Heart left ventricle (tissue), 16 donors: ENCODE measurements around the gene LRBA. TPM values are rescaled to one million over a fixed set of nuclear protein-coding genes. Genes with fewer than 3 reads are reported as not detected.
A peak's percentile ranks its signal among the peaks of the same experiment; 100 is the strongest.

Experiments
- ATAC-seq, 4 donors: fragments of 200-7000 bp; cut with Tn5 transposase; one replicate each; pipeline ENCODE4 v1.9.1; 2020 to 2022; ENCODE audit warnings: moderate library complexity in 4 of 4, mild to moderate bottlenecking in 3 of 4, moderate number of reproducible peaks in 1 of 4
- DNase-seq, 5 donors: peaks; one replicate each; pipeline ENCODE4 v3.0.0-alpha.2; 2020
- H3K27ac ChIP-seq, 12 donors: fragments of 200-600 bp; sonication (generic) in 4 of 12; one replicate each; pipeline versions ENCODE4 v1.5.0 to v1.8.0; 2016 to 2022; ENCODE audit warnings: mild to moderate bottlenecking in 2 of 12
- H3K27me3 ChIP-seq, 9 donors: fragments of 200-600 bp; sonication (generic) in 2 of 9; one replicate each; pipeline versions ENCODE4 v1.5.1 to v1.8.0; 2016 to 2022; ENCODE audit warnings: mild to moderate bottlenecking in 3 of 9
- H3K36me3 ChIP-seq, 9 donors: fragments of 200-600 bp; sonication (generic) in 2 of 9; one replicate each; pipeline versions ENCODE4 v1.5.0 to v1.8.0; 2018 to 2022; ENCODE audit warnings: mild to moderate bottlenecking in 2 of 9
- H3K4me1 ChIP-seq, 12 donors: fragments of 200-600 bp; sonication (generic) in 4 of 12; one replicate each; pipeline versions ENCODE4 v1.5.0 to v1.8.0; 2016 to 2022; ENCODE audit warnings: mild to moderate bottlenecking in 3 of 12
- H3K4me3 ChIP-seq, 12 donors: fragments of 200-600 bp; sonication (generic) in 4 of 12; one replicate each; pipeline versions ENCODE4 v1.5.0 to v1.8.0; 2017 to 2022; ENCODE audit warnings: mild to moderate bottlenecking in 9 of 12, moderate library complexity in 4 of 12
- H3K9me3 ChIP-seq, 12 donors: fragments of 200-600 bp; sonication (generic) in 4 of 12; one replicate each; pipeline versions ENCODE4 v1.5.0 to v1.8.0; 2016 to 2022; ENCODE audit warnings: mild to moderate bottlenecking in 1 of 12
- CTCF ChIP-seq, 12 donors: fragments of 200-600 bp; sonication (generic) in 4 of 12; IDR thresholded peaks; one replicate each; pipeline versions ENCODE4 v1.5.0 to v1.8.0; 2018 to 2022; ENCODE audit warnings: antibody characterized with exemption in 12 of 12, mild to moderate bottlenecking in 5 of 12
- POLR2A ChIP-seq, 2 donors: fragments of 450-650 bp; IDR thresholded peaks; one replicate each; pipeline ENCODE4 v1.6.1; 2017; ENCODE audit warnings: antibody characterized with exemption in 2 of 2, mild to moderate bottlenecking in 2 of 2, moderate library complexity in 2 of 2
- WGBS, 4 donors: extraction: QIAGEN DNeasy Blood & Tissue Kit in 2 of 4; methylation state at CpG; one replicate each; pipeline versions ENCODE4 v1.1.5 to v1.1.7; 2013 to 2018; 5-methylcytosine and 5-hydroxymethylcytosine counted together
- intact Hi-C, 10 donors: fragments of 100-400 bp; cut with DNase I; formaldehyde crosslinking; loops; one replicate each; pipeline versions ENCODE4 v1.11.1 to v1.14.2; 2022
- polyA plus RNA-seq, 2 donors: library from polyadenylated mRNA; stranded (reverse); fragments of 200-250 nt; gene quantifications; one replicate each; pipeline ENCODE4 v1.2.3, GENCODE V29; 2013
- total RNA-seq, 9 donors: library from RNA; depleted of rRNA in 2 of 9; stranded (reverse); fragments of >200 nt in 2 of 9; fragmentation: NEBNext Ultra II Directional in 3 of 9; extraction: Animal tissue kit (Norgen Biotek cat#: 25700) in 3 of 9; gene quantifications; one replicate each; pipeline versions ENCODE4 v1.1.0 to v1.2.4, GENCODE V29; 2016 to 2023
- donor health status: ischemic (EF 13 %, LVEDD 7.1; RV severe dilation, severe dysfunction).
- donor health status: healthy with polysubstance abuse.
- donor health status: DM: no; HTN: yes; CAD: no.
- donor health status: DM: no; HTN: no; CAD: no.
- donor health status: ischemic (EF 25% LVEDD 6.9; RV normal size, moderate dysfunction).
- donor health status: ischemic (EF 25% LVEDD 5.7; RV mildly dilated, moderate dysfunction).
- donor health status: healthy.
- donor health status: DM: yes; HTN: yes; CAD: no.
- donor health status: ischemic (EF 35%, LVEDD 5.7; RV mildly dilated, moderate dysfunction).
- donor health status: nonischemic (EF 11% LVEDD 7.7; RV severe dilation, severe dysfunction).
- donor health status: DM: yes; HTN: yes; CAD: no.
- donor health status: PGD.
- donor health status: ischemic (EF 29% LVEDD 5.4; RV normal size, mild dysfunction).
- donor health status: nonischemic (EF 23%, LVEDD 6.1; RV moderate dilation, normal function).

Gene LRBA
- total and polyA plus RNA-seq, 11 donors = 6.5 to 35.1 (median 22.6) TPM

GRCh38 chr4:150232029-150232428 lies 783.1 kb downstream of the LRBA start:
- H3K4me1 ChIP-seq = peaks cover 0 to 43% (median 18%) of the 10 kb centered on the region in 12 donors
- H3K27me3 ChIP-seq = no peaks in the 10 kb centered on the region
- no peaks in the 10 kb centered on the region for H3K9me3 ChIP-seq
- TF ChIP-seq CTCF (IDR thresholded peaks at IDR 0.05) = no peak
- TF ChIP-seq POLR2A (IDR thresholded peaks at IDR 0.05) = no peak
- peaks cover 0 to 31% (median 18%) of the 10 kb centered on the region in 9 donors for H3K36me3 ChIP-seq
- DNase-seq (no peak), ATAC-seq (peak; percentile 54 to 75 (median 68))
- H3K4me3 ChIP-seq = no peak overlapping the region
- intact Hi-C loops = no loop called here
- 40 to 47% (median 43%) methylated on average over 6 of the region's 6 CpGs for WGBS, 4 donors
- H3K27ac ChIP-seq = peak overlapping the region in 6 of 12 donors; percentile 9 to 29 (median 13)

- 82 to 87% (median 82%) methylated on average over 4 of the region's 4 CpGs for WGBS, 4 donors
- TF ChIP-seq CTCF (IDR thresholded peaks at IDR 0.05) = no peak
- TF ChIP-seq POLR2A (IDR thresholded peaks at IDR 0.05) = no peak
Measured at GRCh38 chr4:150231107-150231770, 783.8 kb downstream of the LRBA start.

GRCh38 chr4:150230561-150230960 lies 784.5 kb downstream of the LRBA start:
- 62 to 64% (median 63%) methylated on average over 2 of the region's 2 CpGs for WGBS, 4 donors
- H3K27ac ChIP-seq = no peak overlapping the region
- no peak overlapping the region for H3K4me3 ChIP-seq
- no peak for ATAC-seq
- DNase-seq = no peak
- TF ChIP-seq CTCF (IDR thresholded peaks at IDR 0.05) = no peak
- TF ChIP-seq POLR2A (IDR thresholded peaks at IDR 0.05) = no peak
- intact Hi-C loops = no loop called here
- no peaks in the 10 kb centered on the region for H3K27me3 ChIP-seq
- H3K4me1 ChIP-seq = peaks cover 0 to 40% (median 14%) of the 10 kb centered on the region in 12 donors
- no peaks in the 10 kb centered on the region for H3K9me3 ChIP-seq
- peaks cover 0 to 30% (median 18%) of the 10 kb centered on the region in 9 donors for H3K36me3 ChIP-seq

More at GRCh38 chr4:150231107-150231770, 783.8 kb downstream of the LRBA start:
- Histone ChIP-seq H3K36me3 (peaks cover 0 to 31% (median 18%) of the 10 kb centered on the region in 9 donors), H3K4me1 (peaks cover 0 to 40% (median 16%) of the 10 kb centered on the region in 12 donors), H3K27ac (peak overlapping the region in 2 of 12 donors; percentile 9 to 23), H3K9me3 (no peaks in the 10 kb centered on the region), H3K27me3 (no peaks in the 10 kb centered on the region), H3K4me3 (no peak overlapping the region)
- ATAC-seq (no peak), DNase-seq (no peak)
- intact Hi-C loops = no loop called here

- no peak overlapping the region for H3K27ac ChIP-seq
- intact Hi-C loops = no loop called here
- no peak for TF ChIP-seq POLR2A (IDR thresholded peaks at IDR 0.05)
- TF ChIP-seq CTCF (IDR thresholded peaks at IDR 0.05) = no peak
- no peaks in the 10 kb centered on the region for H3K9me3 ChIP-seq
- H3K27me3 ChIP-seq = no peaks in the 10 kb centered on the region
- no peak overlapping the region for H3K4me3 ChIP-seq
- ATAC-seq (peak in 3 of 4 donors; percentile 12 to 50 (median 37)), DNase-seq (no peak)
- peaks cover 0 to 47% (median 14%) of the 10 kb centered on the region in 12 donors for H3K4me1 ChIP-seq
- WGBS, 4 donors = 6 to 15% (median 13%) methylated on average over 1 of the region's 1 CpG
- H3K36me3 ChIP-seq = peaks cover 0 to 28% (median 14%) of the 10 kb centered on the region in 9 donors
Measured at GRCh38 chr4:150229520-150229919, 785.6 kb downstream of the LRBA start.
